WTC11 (cell line): ENCODE data around the gene IL6ST. TPM values are rescaled to one million over a fixed set of nuclear protein-coding genes. Genes with fewer than 3 reads are reported as not detected.

Experiments used
- ATAC-seq: fragments of 200-7000 bp; cut with Tn5 transposase; 2 replicates; pipeline ENCODE4 v1.10.0; 2021; ENCODE audit warnings: mild to moderate bottlenecking, moderate library complexity
- CTCF ChIA-PET: fragments of 300-600 bp; sonication (Branson Sonifier 250); formaldehyde crosslinking; loops from one replicate; lab custom pipeline; 2021; ENCODE audit warnings: antibody characterized with exemption; lab: Charles Lee
- POLR2A ChIA-PET: fragments of 350-600 bp; sonication (Branson Sonifier 250); formaldehyde crosslinking; loops from one replicate; lab custom pipeline; 2021; ENCODE audit warnings: antibody characterized with exemption; lab: Charles Lee
- DNase-seq: peaks from one replicate; pipeline ENCODE4 v3.0.0; 2021; ENCODE audit warnings: low spot score
- H3K27ac Mint-ChIP-seq: 2 replicates; pipeline ENCODE4 v1.8.0; 2021; ENCODE audit warnings: mixed read lengths
- H3K27me3 Mint-ChIP-seq: 2 replicates; pipeline ENCODE4 v1.8.0; 2021; ENCODE audit warnings: low read depth, mild to moderate bottlenecking, moderate library complexity, mixed read lengths
- H3K36me3 Mint-ChIP-seq: 2 replicates; pipeline ENCODE4 v1.8.0; 2021; ENCODE audit warnings: mixed read lengths
- H3K4me1 Mint-ChIP-seq: 2 replicates; pipeline ENCODE4 v1.8.0; 2022; ENCODE audit warnings: mixed read lengths
- H3K4me3 Mint-ChIP-seq: 2 replicates; pipeline ENCODE4 v1.8.0; 2021; ENCODE audit warnings: mild to moderate bottlenecking, moderate library complexity, mixed read lengths
- H3K9me3 Mint-ChIP-seq: 2 replicates; pipeline ENCODE4 v1.8.0; 2021; ENCODE audit warnings: mixed read lengths
- ARID4B ChIP-seq: sonication (generic); formaldehyde crosslinking; IDR thresholded peaks from 2 replicates; pipeline ENCODE4 v1.8.0; 2023; ENCODE audit warnings: missing genetic modification reagents, mild to moderate bottlenecking, borderline replicate concordance
- CBFB ChIP-seq: sonication (generic); formaldehyde crosslinking; IDR thresholded peaks from 2 replicates; pipeline ENCODE4 v1.8.1; 2022; ENCODE audit warnings: mild to moderate bottlenecking, low read depth, missing genetic modification reagents
- EMX1 ChIP-seq: fragments of 250-450 bp; sonication (Bioruptor Pico); IDR thresholded peaks from 2 replicates; pipeline ENCODE4 v1.8.0; 2021; ENCODE audit warnings: mild to moderate bottlenecking
- GABPB1 ChIP-seq: sonication (generic); formaldehyde crosslinking; IDR thresholded peaks from 2 replicates; pipeline ENCODE4 v1.8.1; 2023; ENCODE audit warnings: mild to moderate bottlenecking, missing genetic modification reagents
- HMGXB4 ChIP-seq: sonication (generic); formaldehyde crosslinking; IDR thresholded peaks from 2 replicates; pipeline ENCODE4 v1.8.1; 2023; ENCODE audit warnings: mild to moderate bottlenecking, moderate library complexity, missing genetic modification reagents
- KAT7 ChIP-seq: sonication (generic); formaldehyde crosslinking; IDR thresholded peaks from 2 replicates; pipeline ENCODE4 v1.8.1; 2023; ENCODE audit warnings: missing genetic modification reagents, mild to moderate bottlenecking, borderline replicate concordance
- NFATC4 ChIP-seq: fragments of 250-450 bp; sonication (Bioruptor Pico); IDR thresholded peaks from 2 replicates; pipeline ENCODE4 v1.9.0; 2021; ENCODE audit warnings: mild to moderate bottlenecking
- NR3C1 ChIP-seq: sonication (generic); formaldehyde crosslinking; conservative IDR thresholded peaks from 2 replicates; pipeline ENCODE4 v1.8.1; 2023; ENCODE audit warnings: low read depth, mild to moderate bottlenecking, missing genetic modification reagents
- PREB ChIP-seq: sonication (generic); formaldehyde crosslinking; IDR thresholded peaks from 2 replicates; pipeline ENCODE4 v1.8.1; 2022; ENCODE audit warnings: mild to moderate bottlenecking, missing genetic modification reagents, moderate library complexity, borderline replicate concordance
- SOX15 ChIP-seq: fragments of 250-450 bp; sonication (Bioruptor Pico); IDR thresholded peaks from 2 replicates; pipeline ENCODE4 v1.9.0; 2021; ENCODE audit warnings: mild to moderate bottlenecking
- SP1 ChIP-seq: sonication (generic); formaldehyde crosslinking; conservative IDR thresholded peaks from 2 replicates; pipeline ENCODE4 v1.8.1; 2022; ENCODE audit warnings: missing genetic modification reagents
- STAT6 ChIP-seq: sonication (generic); formaldehyde crosslinking; conservative IDR thresholded peaks from 2 replicates; pipeline ENCODE4 v1.8.1; 2023; ENCODE audit warnings: mild to moderate bottlenecking, low read depth, missing genetic modification reagents, moderate library complexity
- ZNF121 ChIP-seq: sonication (generic); formaldehyde crosslinking; IDR thresholded peaks from 2 replicates; pipeline ENCODE4 v1.8.0; 2023; ENCODE audit warnings: missing genetic modification reagents
- ZNF416 ChIP-seq: fragments of 250-450 bp; sonication (Bioruptor Pico); IDR thresholded peaks from 2 replicates; pipeline ENCODE4 v1.9.0; 2021; ENCODE audit warnings: mild to moderate bottlenecking, inconsistent platforms
- ZNF671 ChIP-seq: fragments of 250-450 bp; sonication (Bioruptor Pico); IDR thresholded peaks from 2 replicates; pipeline ENCODE4 v1.8.0; 2021; ENCODE audit warnings: mild to moderate bottlenecking
- total RNA-seq: library from RNA; stranded (reverse); gene quantifications from 3 replicates; pipeline ENCODE4 v1.2.3, GENCODE V29; 2021
- TF ChIP-seq, protein P1 (sequence below): fragments of 250-450 bp; sonication (Bioruptor Pico); IDR thresholded peaks from 2 replicates; pipeline ENCODE4 v1.8.0; 2021; ENCODE audit warnings: mild to moderate bottlenecking
- TF ChIP-seq, protein P2 (sequence below): fragments of 250-450 bp; sonication (Bioruptor Pico); IDR thresholded peaks from 2 replicates; pipeline ENCODE4 v1.9.0; 2021; ENCODE audit warnings: mild to moderate bottlenecking
- TF ChIP-seq, protein P3 (sequence below): sonication (generic); formaldehyde crosslinking; IDR thresholded peaks from 2 replicates; pipeline ENCODE4 v1.8.0; 2023; ENCODE audit warnings: mild to moderate bottlenecking, missing genetic modification reagents

The IL6ST gene
- total RNA-seq, 1 experiment from 2014 or later: 8.4 TPM

DNA sequence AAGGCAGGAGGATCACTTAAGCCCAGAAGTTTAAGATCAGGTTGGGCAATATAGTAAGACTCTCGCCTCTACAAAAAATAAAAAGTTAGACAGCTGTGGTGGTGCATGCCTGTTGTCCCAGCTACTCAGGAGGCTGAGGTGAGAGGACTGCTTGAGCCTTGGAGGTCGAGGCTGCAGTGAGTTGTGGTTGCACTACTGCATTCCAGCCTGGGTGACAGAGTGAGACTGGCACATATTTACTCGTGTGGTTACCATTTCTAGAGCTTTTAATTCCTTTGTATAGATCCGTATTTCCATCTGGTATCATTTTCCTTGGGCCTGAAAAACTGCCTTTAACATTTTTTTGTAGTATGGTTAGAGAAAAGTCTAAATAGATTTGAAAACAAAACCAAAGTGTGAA lies 7.8 kb downstream of the IL6ST start:
- H3K4me1 Mint-ChIP-seq: no peaks in the 10 kb centered on the region
- no peak for TF ChIP-seq STAT6
- TF ChIP-seq NFATC4 (CRISPR knock-in tag): no peak
- no peak for TF ChIP-seq SP1 (CRISPR knock-in tag)
- TF ChIP-seq, protein P1, sequence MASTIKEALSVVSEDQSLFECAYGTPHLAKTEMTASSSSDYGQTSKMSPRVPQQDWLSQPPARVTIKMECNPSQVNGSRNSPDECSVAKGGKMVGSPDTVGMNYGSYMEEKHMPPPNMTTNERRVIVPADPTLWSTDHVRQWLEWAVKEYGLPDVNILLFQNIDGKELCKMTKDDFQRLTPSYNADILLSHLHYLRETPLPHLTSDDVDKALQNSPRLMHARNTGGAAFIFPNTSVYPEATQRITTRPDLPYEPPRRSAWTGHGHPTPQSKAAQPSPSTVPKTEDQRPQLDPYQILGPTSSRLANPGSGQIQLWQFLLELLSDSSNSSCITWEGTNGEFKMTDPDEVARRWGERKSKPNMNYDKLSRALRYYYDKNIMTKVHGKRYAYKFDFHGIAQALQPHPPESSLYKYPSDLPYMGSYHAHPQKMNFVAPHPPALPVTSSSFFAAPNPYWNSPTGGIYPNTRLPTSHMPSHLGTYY (CRISPR knock-in tag): no peak
- TF ChIP-seq EMX1 (CRISPR knock-in tag): no peak
- no peak for TF ChIP-seq NR3C1 (CRISPR knock-in tag)
- DNase-seq (no peak), ATAC-seq (no peak)
- no peaks in the 10 kb centered on the region for H3K36me3 Mint-ChIP-seq
- H3K27ac Mint-ChIP-seq: no peak overlapping the region
- no peak overlapping the region for H3K4me3 Mint-ChIP-seq
- H3K27me3 Mint-ChIP-seq: no peaks in the 10 kb centered on the region
- H3K9me3 Mint-ChIP-seq: peaks cover 4% of the 10 kb centered on the region
- ChIA-PET POLR2A (interaction anchor here (0.5 kb wide), 1 partner anchor 93 kb away, joined by 3 read pairs; no protein-coding TSS in a partner anchor), CTCF (no interaction called here)

DNA sequence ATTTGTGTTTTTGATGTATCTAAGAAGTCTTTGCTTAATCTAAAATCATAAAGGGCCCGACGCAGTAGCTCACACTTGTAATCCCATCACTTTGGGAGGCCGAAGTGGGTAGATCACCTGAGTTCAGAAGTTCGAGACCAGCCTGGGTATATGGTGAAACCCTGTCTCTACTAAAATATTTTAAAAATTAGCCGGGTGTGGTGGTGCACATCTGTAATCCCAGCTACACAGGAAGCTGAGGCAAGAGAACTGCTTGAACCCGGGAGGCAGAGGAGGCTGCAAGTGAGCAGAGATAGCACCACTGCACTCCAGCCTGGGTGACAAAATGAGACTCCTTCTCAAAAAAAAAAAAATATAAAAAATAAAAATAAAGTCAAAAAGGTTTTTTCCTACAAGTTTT lies 9.6 kb downstream of the IL6ST start:
- ChIA-PET POLR2A (interaction anchor here (0.7 kb wide), 1 partner anchor 53 kb away, joined by 3 read pairs; no protein-coding TSS in a partner anchor), CTCF (no interaction called here)
- no peak overlapping the region for H3K27ac Mint-ChIP-seq
- no peak overlapping the region for H3K4me3 Mint-ChIP-seq
- H3K4me1 Mint-ChIP-seq: no peaks in the 10 kb centered on the region
- H3K9me3 Mint-ChIP-seq: no peaks in the 10 kb centered on the region
- ATAC-seq: no peak
- DNase-seq: no peak
- H3K36me3 Mint-ChIP-seq: no peaks in the 10 kb centered on the region
- no peaks in the 10 kb centered on the region for H3K27me3 Mint-ChIP-seq
- TF ChIP-seq KAT7 (CRISPR knock-in tag): no peak
- no peak for TF ChIP-seq CBFB (CRISPR knock-in tag)
- TF ChIP-seq, protein P2, sequence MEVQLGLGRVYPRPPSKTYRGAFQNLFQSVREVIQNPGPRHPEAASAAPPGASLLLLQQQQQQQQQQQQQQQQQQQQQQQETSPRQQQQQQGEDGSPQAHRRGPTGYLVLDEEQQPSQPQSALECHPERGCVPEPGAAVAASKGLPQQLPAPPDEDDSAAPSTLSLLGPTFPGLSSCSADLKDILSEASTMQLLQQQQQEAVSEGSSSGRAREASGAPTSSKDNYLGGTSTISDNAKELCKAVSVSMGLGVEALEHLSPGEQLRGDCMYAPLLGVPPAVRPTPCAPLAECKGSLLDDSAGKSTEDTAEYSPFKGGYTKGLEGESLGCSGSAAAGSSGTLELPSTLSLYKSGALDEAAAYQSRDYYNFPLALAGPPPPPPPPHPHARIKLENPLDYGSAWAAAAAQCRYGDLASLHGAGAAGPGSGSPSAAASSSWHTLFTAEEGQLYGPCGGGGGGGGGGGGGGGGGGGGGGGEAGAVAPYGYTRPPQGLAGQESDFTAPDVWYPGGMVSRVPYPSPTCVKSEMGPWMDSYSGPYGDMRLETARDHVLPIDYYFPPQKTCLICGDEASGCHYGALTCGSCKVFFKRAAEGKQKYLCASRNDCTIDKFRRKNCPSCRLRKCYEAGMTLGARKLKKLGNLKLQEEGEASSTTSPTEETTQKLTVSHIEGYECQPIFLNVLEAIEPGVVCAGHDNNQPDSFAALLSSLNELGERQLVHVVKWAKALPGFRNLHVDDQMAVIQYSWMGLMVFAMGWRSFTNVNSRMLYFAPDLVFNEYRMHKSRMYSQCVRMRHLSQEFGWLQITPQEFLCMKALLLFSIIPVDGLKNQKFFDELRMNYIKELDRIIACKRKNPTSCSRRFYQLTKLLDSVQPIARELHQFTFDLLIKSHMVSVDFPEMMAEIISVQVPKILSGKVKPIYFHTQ (CRISPR knock-in tag): no peak
- no peak for TF ChIP-seq SOX15
- TF ChIP-seq NFATC4 (CRISPR knock-in tag): no peak
- TF ChIP-seq ZNF416 (CRISPR knock-in tag): no peak
- TF ChIP-seq GABPB1 (CRISPR knock-in tag): no peak
- TF ChIP-seq, protein P3, sequence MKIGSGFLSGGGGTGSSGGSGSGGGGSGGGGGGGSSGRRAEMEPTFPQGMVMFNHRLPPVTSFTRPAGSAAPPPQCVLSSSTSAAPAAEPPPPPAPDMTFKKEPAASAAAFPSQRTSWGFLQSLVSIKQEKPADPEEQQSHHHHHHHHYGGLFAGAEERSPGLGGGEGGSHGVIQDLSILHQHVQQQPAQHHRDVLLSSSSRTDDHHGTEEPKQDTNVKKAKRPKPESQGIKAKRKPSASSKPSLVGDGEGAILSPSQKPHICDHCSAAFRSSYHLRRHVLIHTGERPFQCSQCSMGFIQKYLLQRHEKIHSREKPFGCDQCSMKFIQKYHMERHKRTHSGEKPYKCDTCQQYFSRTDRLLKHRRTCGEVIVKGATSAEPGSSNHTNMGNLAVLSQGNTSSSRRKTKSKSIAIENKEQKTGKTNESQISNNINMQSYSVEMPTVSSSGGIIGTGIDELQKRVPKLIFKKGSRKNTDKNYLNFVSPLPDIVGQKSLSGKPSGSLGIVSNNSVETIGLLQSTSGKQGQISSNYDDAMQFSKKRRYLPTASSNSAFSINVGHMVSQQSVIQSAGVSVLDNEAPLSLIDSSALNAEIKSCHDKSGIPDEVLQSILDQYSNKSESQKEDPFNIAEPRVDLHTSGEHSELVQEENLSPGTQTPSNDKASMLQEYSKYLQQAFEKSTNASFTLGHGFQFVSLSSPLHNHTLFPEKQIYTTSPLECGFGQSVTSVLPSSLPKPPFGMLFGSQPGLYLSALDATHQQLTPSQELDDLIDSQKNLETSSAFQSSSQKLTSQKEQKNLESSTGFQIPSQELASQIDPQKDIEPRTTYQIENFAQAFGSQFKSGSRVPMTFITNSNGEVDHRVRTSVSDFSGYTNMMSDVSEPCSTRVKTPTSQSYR (CRISPR knock-in tag): no peak
- TF ChIP-seq ZNF671: no peak
- no peak for TF ChIP-seq PREB (CRISPR knock-in tag)
- TF ChIP-seq HMGXB4 (CRISPR knock-in tag): no peak
- no peak for TF ChIP-seq ZNF121 (CRISPR knock-in tag)
- TF ChIP-seq ARID4B (CRISPR knock-in tag): no peak
